ENCODE data around the gene PFKFB4.

DNA sequence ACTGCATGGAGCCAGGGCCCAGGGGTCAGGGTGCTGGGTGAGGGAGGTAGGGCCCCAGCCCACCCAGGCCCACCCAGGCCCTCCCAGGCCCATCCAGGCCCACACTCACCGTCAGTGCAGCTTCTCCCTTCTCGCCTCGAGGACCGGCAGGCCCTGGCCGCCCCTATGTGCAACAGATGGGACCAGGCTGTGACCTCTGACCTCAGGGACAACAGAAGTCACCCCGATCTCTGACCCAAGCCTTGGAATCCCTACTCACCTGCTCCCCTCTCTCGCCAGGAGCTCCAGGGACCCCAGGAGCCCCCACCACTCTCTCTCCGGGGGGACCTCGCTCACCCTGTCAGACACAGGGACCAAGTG is 9.8 kb upstream of the PFKFB4 start:
- TF ChIP-seq, protein P1, sequence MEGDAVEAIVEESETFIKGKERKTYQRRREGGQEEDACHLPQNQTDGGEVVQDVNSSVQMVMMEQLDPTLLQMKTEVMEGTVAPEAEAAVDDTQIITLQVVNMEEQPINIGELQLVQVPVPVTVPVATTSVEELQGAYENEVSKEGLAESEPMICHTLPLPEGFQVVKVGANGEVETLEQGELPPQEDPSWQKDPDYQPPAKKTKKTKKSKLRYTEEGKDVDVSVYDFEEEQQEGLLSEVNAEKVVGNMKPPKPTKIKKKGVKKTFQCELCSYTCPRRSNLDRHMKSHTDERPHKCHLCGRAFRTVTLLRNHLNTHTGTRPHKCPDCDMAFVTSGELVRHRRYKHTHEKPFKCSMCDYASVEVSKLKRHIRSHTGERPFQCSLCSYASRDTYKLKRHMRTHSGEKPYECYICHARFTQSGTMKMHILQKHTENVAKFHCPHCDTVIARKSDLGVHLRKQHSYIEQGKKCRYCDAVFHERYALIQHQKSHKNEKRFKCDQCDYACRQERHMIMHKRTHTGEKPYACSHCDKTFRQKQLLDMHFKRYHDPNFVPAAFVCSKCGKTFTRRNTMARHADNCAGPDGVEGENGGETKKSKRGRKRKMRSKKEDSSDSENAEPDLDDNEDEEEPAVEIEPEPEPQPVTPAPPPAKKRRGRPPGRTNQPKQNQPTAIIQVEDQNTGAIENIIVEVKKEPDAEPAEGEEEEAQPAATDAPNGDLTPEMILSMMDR (IDR thresholded peaks at IDR 0.05), result no peak
- no peak for TF ChIP-seq EZH2 (IDR thresholded peaks at IDR 0.05; ENCODE audit: borderline replicate concordance, insufficient read depth, low read depth, low read length, poor library complexity, severe bottlenecking)

Data from B cell (primary cell).